ENCODE results near the gene UNC5C.

UNC5C gene

DNA sequence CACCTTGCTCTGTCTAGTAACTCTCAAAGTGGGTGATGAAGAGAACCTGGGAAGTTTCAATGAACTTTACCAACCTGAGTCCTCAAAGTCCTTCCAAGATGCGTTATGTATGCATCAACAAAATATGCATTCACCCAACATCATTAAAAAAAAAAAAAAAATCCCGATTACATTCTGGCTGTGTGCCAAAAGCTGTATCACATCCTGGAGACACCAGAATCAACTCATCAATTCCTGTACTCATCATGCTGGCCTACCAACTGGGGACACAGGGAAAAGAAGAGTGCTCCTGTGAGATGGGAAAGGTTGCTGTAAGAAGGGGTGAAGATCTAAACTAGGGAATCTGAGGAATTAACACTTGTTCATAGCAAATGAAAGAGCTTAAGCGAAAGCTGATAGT lies 16.5 kb downstream of the UNC5C start:
- Histone ChIP-seq H3K4me1 (ENCODE audit: low read depth, poor library complexity, severe bottlenecking) (peaks cover 43% of the 10 kb centered on the region), H3K27ac (0 out of 2 replicates have a peak overlapping the region, but pooled peaks have one; percentile 4), H2AFZ (ENCODE audit: low read depth) (no peak overlapping the region), H3K27me3 (ENCODE audit: insufficient read depth, low read depth) (no peaks in the 10 kb centered on the region), H3K9ac (no peak overlapping the region), H3K4me3 (IDR thresholded peaks at IDR 0.05; ENCODE audit: insufficient read depth, low read depth, low read length) (no peak overlapping the region), H3K4me2 (no peak overlapping the region), H4K20me1 (ENCODE audit: insufficient read depth) (no peaks in the 10 kb centered on the region), H3K36me3 (ENCODE audit: insufficient read depth) (no peaks in the 10 kb centered on the region), H3K79me2 (ENCODE audit: insufficient read depth, low read depth) (no peaks in the 10 kb centered on the region)
- TF ChIP-seq CTCF (conservative IDR thresholded peaks at IDR 0.05; ENCODE audit: low read depth, low read length), result no peak

GRCh38 chr4:95531141-95531540 lies 17.6 kb downstream of the UNC5C start:
- Histone ChIP-seq H3K4me2 (peak overlapping the region; percentile 36), H4K20me1 (ENCODE audit: insufficient read depth) (no peaks in the 10 kb centered on the region), H3K36me3 (ENCODE audit: insufficient read depth) (no peaks in the 10 kb centered on the region), H3K4me3 (IDR thresholded peaks at IDR 0.05; ENCODE audit: insufficient read depth, low read depth, low read length) (no peak overlapping the region), H3K27me3 (ENCODE audit: insufficient read depth, low read depth) (no peaks in the 10 kb centered on the region), H2AFZ (ENCODE audit: low read depth) (peak overlapping the region; percentile 8; the same call in 1 of the 2 replicates), H3K9ac (no peak overlapping the region), H3K27ac (peak overlapping the region; percentile 4; the same call in 1 of the 2 replicates), H3K79me2 (ENCODE audit: insufficient read depth, low read depth) (no peaks in the 10 kb centered on the region), H3K4me1 (ENCODE audit: low read depth, poor library complexity, severe bottlenecking) (peaks cover 54% of the 10 kb centered on the region)
- no peak for TF ChIP-seq CTCF (conservative IDR thresholded peaks at IDR 0.05; ENCODE audit: low read depth, low read length)

GRCh38 chr4:95529946-95530345 lies 18.8 kb downstream of the UNC5C start:
- no peak for TF ChIP-seq CTCF (conservative IDR thresholded peaks at IDR 0.05; ENCODE audit: low read depth, low read length)
- no peaks in the 10 kb centered on the region for H3K36me3 ChIP-seq (ENCODE audit: insufficient read depth)
- no peak overlapping the region for H3K4me3 ChIP-seq (IDR thresholded peaks at IDR 0.05; ENCODE audit: insufficient read depth, low read depth, low read length)
- no peaks in the 10 kb centered on the region for H4K20me1 ChIP-seq (ENCODE audit: insufficient read depth)
- H3K27ac ChIP-seq, result no peak overlapping the region
- no peak overlapping the region for H2AFZ ChIP-seq (ENCODE audit: low read depth)
- no peaks in the 10 kb centered on the region for H3K27me3 ChIP-seq (ENCODE audit: insufficient read depth, low read depth)
- H3K9ac ChIP-seq, result no peak overlapping the region
- peaks cover 66% of the 10 kb centered on the region for H3K4me1 ChIP-seq (ENCODE audit: low read depth, poor library complexity, severe bottlenecking)
- H3K4me2 ChIP-seq, result peak overlapping the region; percentile 36
- H3K79me2 ChIP-seq (ENCODE audit: insufficient read depth, low read depth), result no peaks in the 10 kb centered on the region

DNA sequence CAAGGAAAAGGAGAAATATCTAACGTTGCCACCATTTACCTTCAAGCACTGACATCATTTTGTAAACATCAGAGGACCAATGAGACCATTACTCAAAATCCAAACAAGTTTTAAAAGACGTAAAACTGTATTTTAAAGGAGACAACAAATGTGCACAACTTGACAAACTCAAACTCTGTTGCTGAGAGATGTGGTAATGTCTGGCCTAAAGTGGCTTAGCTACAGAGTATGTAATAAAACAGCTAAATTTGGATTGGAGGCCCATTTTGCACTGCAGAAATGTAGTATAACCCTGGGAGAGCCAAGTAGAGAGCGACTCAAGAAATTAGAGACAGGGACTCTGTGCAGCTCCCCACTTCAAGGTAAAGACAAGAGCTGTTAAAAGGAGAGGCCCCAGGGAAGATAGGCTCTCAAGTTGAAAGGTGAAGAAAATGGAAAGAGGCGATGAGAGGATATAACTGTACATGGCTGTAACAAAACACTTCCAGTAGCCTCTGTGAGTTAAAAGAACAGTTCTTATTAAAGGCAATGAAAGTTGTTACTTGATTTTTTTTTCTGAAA lies 20.3 kb downstream of the UNC5C start:
- Histone ChIP-seq H2AFZ (ENCODE audit: low read depth) (no peak overlapping the region), H3K4me3 (IDR thresholded peaks at IDR 0.05; ENCODE audit: insufficient read depth, low read depth, low read length) (no peak overlapping the region), H3K36me3 (ENCODE audit: insufficient read depth) (no peaks in the 10 kb centered on the region), H3K27ac (no peak overlapping the region), H3K9ac (no peak overlapping the region), H3K27me3 (ENCODE audit: insufficient read depth, low read depth) (no peaks in the 10 kb centered on the region), H3K4me1 (ENCODE audit: low read depth, poor library complexity, severe bottlenecking) (peaks cover 81% of the 10 kb centered on the region), H3K4me2 (no peak overlapping the region), H3K79me2 (ENCODE audit: insufficient read depth, low read depth) (no peaks in the 10 kb centered on the region), H4K20me1 (ENCODE audit: insufficient read depth) (no peaks in the 10 kb centered on the region)
- no peak for TF ChIP-seq CTCF (conservative IDR thresholded peaks at IDR 0.05; ENCODE audit: low read depth, low read length)
